ENCODE data around the gene ZKSCAN2. TPM values are rescaled to one million over a fixed set of nuclear protein-coding genes. Genes with fewer than 3 reads are reported as not detected.
A peak's percentile ranks its signal among the peaks of the same experiment; 100 is the strongest.

Gene ZKSCAN2
- total and polyA plus RNA-seq, 9 of the 15 experiments (the other 6 are each of a cell fraction or from before 2014, with no cell fraction given): 1.3 to 9.5 (median 4.2) TPM

GRCh38 chr16:25291580-25291979 is 33.9 kb upstream of the ZKSCAN2 start:
- no peaks in the 10 kb centered on the region for H4K20me1 ChIP-seq (replicated peaks; ENCODE audit: control insufficient read depth, insufficient read depth, low read length)
- H3K36me3 ChIP-seq (ENCODE audit: control insufficient read depth, insufficient read depth, low read length): no peaks in the 10 kb centered on the region
- in situ Hi-C loops (cut with MboI) (no loop called here), intact Hi-C loops (cut with micrococcal nuclease) (no loop called here)
- no peak for DNase-seq (ENCODE audit: extremely low read depth in 1 of 4, low spot score in 3 of 4)
- ChIA-PET POLR2A (no interaction called here), CTCF (ENCODE audit: low intra/inter-chr PET ratio) (no interaction called here)
- ATAC-seq: no peak
- no peaks in the 10 kb centered on the region for H3K4me1 ChIP-seq (replicated peaks in 1 of 2; ENCODE audit: control insufficient read depth in 2 of 2, insufficient read depth in 2 of 2, low read length in 2 of 2)
- peak; percentile 55 for FAIRE-seq
- H3K4me3 ChIP-seq: no peak overlapping the region
- H3K9ac ChIP-seq (ENCODE audit: insufficient read depth in 1 of 2, low read depth in 2 of 2, low read length in 2 of 2): no peak overlapping the region
- H3K27ac ChIP-seq (ENCODE audit: extremely low read depth, low read depth, low read length): no peak overlapping the region
- H3K27me3 ChIP-seq (ENCODE audit: control insufficient read depth in 2 of 2, insufficient read depth in 2 of 2, low read length in 2 of 2): peaks cover 8 to 12% of the 10 kb centered on the region in 2 experiments; a peak in 4 of 5 replicates
- H2AFZ ChIP-seq (ENCODE audit: low read depth, low read length): no peak overlapping the region
- BruUV-seq (replicated peaks): no TSS peak
- WGBS (ENCODE audit: insufficient coverage, low coverage, missing lambda C conversion rate): 0% methylated on average over 3 of the region's 3 CpGs
- no peak overlapping the region for H3K4me2 ChIP-seq (ENCODE audit: insufficient read depth, low read length)
- no peaks in the 10 kb centered on the region for H3K9me1 ChIP-seq (ENCODE audit: control insufficient read depth, insufficient read depth, low read length)
- no peaks in the 10 kb centered on the region for H3K79me2 ChIP-seq (ENCODE audit: control insufficient read depth, insufficient read depth, low read length)
- H3K9me3 ChIP-seq (replicated peaks; ENCODE audit: control insufficient read depth, insufficient read depth, low read depth, low read length): no peaks in the 10 kb centered on the region
- no peak for TF ChIP-seq MTA3 (IDR thresholded peaks at IDR 0.05; ENCODE audit: borderline replicate concordance)
- no peak for TF ChIP-seq LEF1 (IDR thresholded peaks at IDR 0.05)
- TF ChIP-seq, protein P1, sequence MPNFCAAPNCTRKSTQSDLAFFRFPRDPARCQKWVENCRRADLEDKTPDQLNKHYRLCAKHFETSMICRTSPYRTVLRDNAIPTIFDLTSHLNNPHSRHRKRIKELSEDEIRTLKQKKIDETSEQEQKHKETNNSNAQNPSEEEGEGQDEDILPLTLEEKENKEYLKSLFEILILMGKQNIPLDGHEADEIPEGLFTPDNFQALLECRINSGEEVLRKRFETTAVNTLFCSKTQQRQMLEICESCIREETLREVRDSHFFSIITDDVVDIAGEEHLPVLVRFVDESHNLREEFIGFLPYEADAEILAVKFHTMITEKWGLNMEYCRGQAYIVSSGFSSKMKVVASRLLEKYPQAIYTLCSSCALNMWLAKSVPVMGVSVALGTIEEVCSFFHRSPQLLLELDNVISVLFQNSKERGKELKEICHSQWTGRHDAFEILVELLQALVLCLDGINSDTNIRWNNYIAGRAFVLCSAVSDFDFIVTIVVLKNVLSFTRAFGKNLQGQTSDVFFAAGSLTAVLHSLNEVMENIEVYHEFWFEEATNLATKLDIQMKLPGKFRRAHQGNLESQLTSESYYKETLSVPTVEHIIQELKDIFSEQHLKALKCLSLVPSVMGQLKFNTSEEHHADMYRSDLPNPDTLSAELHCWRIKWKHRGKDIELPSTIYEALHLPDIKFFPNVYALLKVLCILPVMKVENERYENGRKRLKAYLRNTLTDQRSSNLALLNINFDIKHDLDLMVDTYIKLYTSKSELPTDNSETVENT (CRISPR knock-in tag; IDR thresholded peaks at IDR 0.05): no peak
- TF ChIP-seq, protein P2, sequence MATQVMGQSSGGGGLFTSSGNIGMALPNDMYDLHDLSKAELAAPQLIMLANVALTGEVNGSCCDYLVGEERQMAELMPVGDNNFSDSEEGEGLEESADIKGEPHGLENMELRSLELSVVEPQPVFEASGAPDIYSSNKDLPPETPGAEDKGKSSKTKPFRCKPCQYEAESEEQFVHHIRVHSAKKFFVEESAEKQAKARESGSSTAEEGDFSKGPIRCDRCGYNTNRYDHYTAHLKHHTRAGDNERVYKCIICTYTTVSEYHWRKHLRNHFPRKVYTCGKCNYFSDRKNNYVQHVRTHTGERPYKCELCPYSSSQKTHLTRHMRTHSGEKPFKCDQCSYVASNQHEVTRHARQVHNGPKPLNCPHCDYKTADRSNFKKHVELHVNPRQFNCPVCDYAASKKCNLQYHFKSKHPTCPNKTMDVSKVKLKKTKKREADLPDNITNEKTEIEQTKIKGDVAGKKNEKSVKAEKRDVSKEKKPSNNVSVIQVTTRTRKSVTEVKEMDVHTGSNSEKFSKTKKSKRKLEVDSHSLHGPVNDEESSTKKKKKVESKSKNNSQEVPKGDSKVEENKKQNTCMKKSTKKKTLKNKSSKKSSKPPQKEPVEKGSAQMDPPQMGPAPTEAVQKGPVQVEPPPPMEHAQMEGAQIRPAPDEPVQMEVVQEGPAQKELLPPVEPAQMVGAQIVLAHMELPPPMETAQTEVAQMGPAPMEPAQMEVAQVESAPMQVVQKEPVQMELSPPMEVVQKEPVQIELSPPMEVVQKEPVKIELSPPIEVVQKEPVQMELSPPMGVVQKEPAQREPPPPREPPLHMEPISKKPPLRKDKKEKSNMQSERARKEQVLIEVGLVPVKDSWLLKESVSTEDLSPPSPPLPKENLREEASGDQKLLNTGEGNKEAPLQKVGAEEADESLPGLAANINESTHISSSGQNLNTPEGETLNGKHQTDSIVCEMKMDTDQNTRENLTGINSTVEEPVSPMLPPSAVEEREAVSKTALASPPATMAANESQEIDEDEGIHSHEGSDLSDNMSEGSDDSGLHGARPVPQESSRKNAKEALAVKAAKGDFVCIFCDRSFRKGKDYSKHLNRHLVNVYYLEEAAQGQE (IDR thresholded peaks at IDR 0.05; ENCODE audit: borderline replicate concordance): no peak
- TF ChIP-seq, protein P2 (CRISPR knock-in tag; IDR thresholded peaks at IDR 0.05; ENCODE audit: low read depth): no peak
- TF ChIP-seq ZNF699 (CRISPR knock-in tag; IDR thresholded peaks at IDR 0.05; ENCODE audit: insufficient replicate concordance): no peak
- TF ChIP-seq GATAD2B (IDR thresholded peaks at IDR 0.05; ENCODE audit: borderline replicate concordance): no peak
- TF ChIP-seq SRSF1 (IDR thresholded peaks at IDR 0.05; ENCODE audit: low read depth, low read length): no peak
- TF ChIP-seq SMARCA4 (IDR thresholded peaks at IDR 0.05): no peak
- TF ChIP-seq MCM5 (IDR thresholded peaks at IDR 0.05; ENCODE audit: low read depth): no peak
- TF ChIP-seq RBM15 (IDR thresholded peaks at IDR 0.05; ENCODE audit: insufficient read depth, low read length): no peak
- no peak for TF ChIP-seq NFE2L1 (tag; IDR thresholded peaks at IDR 0.05; ENCODE audit: borderline replicate concordance, low read depth)
- no peak for TF ChIP-seq BRD4 (IDR thresholded peaks at IDR 0.05)
- TF ChIP-seq SP2 (IDR thresholded peaks at IDR 0.05; ENCODE audit: extremely low read depth, low read depth, low read length, poor library complexity, severe bottlenecking): no peak
- TF ChIP-seq OTX1 (CRISPR knock-in tag; IDR thresholded peaks at IDR 0.05): no peak
